H1 (cell line): Measurements from ENCODE around the gene RAB4B. TPM values are rescaled to one million over a fixed set of nuclear protein-coding genes. Genes with fewer than 3 reads are reported as not detected.
A peak's percentile ranks its signal among the peaks of the same experiment; 100 is the strongest.

Experiments used
- BACH1 ChIP-seq: IDR thresholded peaks from 2 replicates; pipeline ENCODE4 v1.6.1; 2012; ENCODE audit warnings: low read length, improper control_type of control experiment
- BCL11A ChIP-seq, 2 experiments: IDR thresholded peaks; one replicate each; pipeline ENCODE4 v1.6.1; 2011; ENCODE audit warnings: low read depth in 2 of 2, low read length in 2 of 2, mild to moderate bottlenecking in 2 of 2
- BRCA1 ChIP-seq: IDR thresholded peaks from 2 replicates; pipeline ENCODE4 v1.6.1; 2012; ENCODE audit warnings: low read depth, low read length, improper control_type of control experiment
- CBX5 ChIP-seq: fragments of 300-800, 300-1000 bp; sonication (generic); IDR thresholded peaks from 2 replicates; pipeline ENCODE4 v1.7.1; 2016; ENCODE audit warnings: antibody characterized with exemption, low read length, low read depth
- CHD2 ChIP-seq: IDR thresholded peaks from 2 replicates; pipeline ENCODE4 v1.6.1; 2012; ENCODE audit warnings: low read length, improper control_type of control experiment
- CTBP2 ChIP-seq: IDR thresholded peaks from 2 replicates; pipeline ENCODE4 v1.7.0; 2011; ENCODE audit warnings: borderline replicate concordance, mild to moderate bottlenecking, moderate library complexity, mixed read lengths, low read length; ENCODE audit not compliant: insufficient read depth, insufficient read length
- EZH2 ChIP-seq: fragments of 200-600 bp; sonication (generic); IDR thresholded peaks from 2 replicates; pipeline ENCODE4 v1.7.1; 2012; ENCODE audit warnings: low read depth, mild to moderate bottlenecking, moderate library complexity, low read length, inconsistent platforms; ENCODE audit not compliant: severe bottlenecking
- FOSL1 ChIP-seq: IDR thresholded peaks from 2 replicates; pipeline ENCODE4 v1.6.1; 2011; ENCODE audit warnings: mild to moderate bottlenecking, low read depth, low read length, moderate library complexity; ENCODE audit not compliant: insufficient read depth
- HDAC6 ChIP-seq: IDR thresholded peaks from one replicate; pipeline ENCODE4 v1.7.1; 2012; ENCODE audit warnings: low read depth, mild to moderate bottlenecking, inconsistent platforms, low read length, moderate library complexity
- JUND ChIP-seq: IDR thresholded peaks from 2 replicates; pipeline ENCODE4 v1.6.1; 2011; ENCODE audit warnings: mild to moderate bottlenecking, improper control_type of control experiment, low read length
- KDM4A ChIP-seq: IDR thresholded peaks from one replicate; pipeline ENCODE4 v1.7.1; 2012; ENCODE audit warnings: low read depth, mild to moderate bottlenecking, moderate library complexity, low read length, inconsistent platforms; ENCODE audit not compliant: severe bottlenecking
- RAD21 ChIP-seq, 2 experiments: IDR thresholded peaks in 1 of 2; conservative IDR thresholded peaks in 1 of 2; 2 replicates each; pipeline ENCODE4 v1.6.1; 2011; ENCODE audit warnings: low read depth in 2 of 2, low read length in 2 of 2, improper control_type of control experiment in 1 of 2, inconsistent platforms in 1 of 2, mild to moderate bottlenecking in 1 of 2, moderate library complexity in 1 of 2
- RFX5 ChIP-seq: IDR thresholded peaks from 2 replicates; pipeline ENCODE4 v1.6.1; 2011; ENCODE audit warnings: low read depth, low read length, improper control_type of control experiment, borderline replicate concordance
- RNF2 ChIP-seq: fragments of 200-900, 300-1000 bp; sonication (generic); IDR thresholded peaks from 2 replicates; pipeline ENCODE4 v1.7.1; 2016; ENCODE audit warnings: borderline replicate concordance, low read depth, mild to moderate bottlenecking, antibody characterized with exemption, low read length; ENCODE audit not compliant: poor library complexity, severe bottlenecking; ENCODE audit errors: missing control alignments
- RXRA ChIP-seq: IDR thresholded peaks from 2 replicates; pipeline ENCODE4 v1.6.1; 2011; ENCODE audit warnings: low read depth, mild to moderate bottlenecking, low read length, moderate library complexity; ENCODE audit not compliant: insufficient read depth
- SIN3A ChIP-seq, 2 experiments: IDR thresholded peaks in 1 of 2; conservative IDR thresholded peaks in 1 of 2; 2 replicates each; pipeline ENCODE4 v1.6.1; 2011 to 2012; ENCODE audit warnings: low read length in 2 of 2, improper control_type of control experiment in 1 of 2, low read depth in 1 of 2, mild to moderate bottlenecking in 1 of 2
- SIRT6 ChIP-seq: IDR thresholded peaks from one replicate; pipeline ENCODE4 v1.7.1; 2012; ENCODE audit warnings: low read length, inconsistent platforms
- SP2 ChIP-seq: IDR thresholded peaks from 2 replicates; pipeline ENCODE4 v1.6.1; 2012; ENCODE audit warnings: mild to moderate bottlenecking, low read length, inconsistent platforms
- SP4 ChIP-seq: IDR thresholded peaks from 2 replicates; pipeline ENCODE4 v1.6.1; 2012; ENCODE audit warnings: low read length, inconsistent platforms
- SUZ12 ChIP-seq: fragments of 200-600 bp; sonication (generic); IDR thresholded peaks from 2 replicates; pipeline ENCODE4 v1.6.1; 2012; ENCODE audit warnings: mild to moderate bottlenecking, inconsistent platforms, low read length, moderate library complexity, mixed read lengths
- TAF7 ChIP-seq: optimal IDR thresholded peaks from 2 replicates; pipeline ENCODE3; 2011; ENCODE audit warnings: low read depth, mild to moderate bottlenecking, inconsistent platforms, low read length, moderate library complexity, borderline replicate concordance
- polyA plus RNA-seq, 7 experiments: library from polyadenylated mRNA; depleted of rRNA in 3 of 7; stranded (reverse) in 5 of 7; unstranded in 2 of 7; fragments of >200 nt in 5 of 7; fragments of 200-250 nt in 2 of 7; gene quantifications; 1 replicate in 5 of 7; 2 replicates in 1 of 7; 4 replicates in 1 of 7; pipeline versions ENCODE4 v1.2.1 to v1.2.3, GENCODE V29; 2011 to 2013; ENCODE audit warnings: missing spikeins in 2 of 7, mixed read lengths in 2 of 7
- total RNA-seq: library from RNA; stranded (reverse); fragmentation: NEBNext Ultra II Directional; extraction: Animal tissue kit (Norgen Biotek cat#: 25700); gene quantifications from 2 replicates; pipeline ENCODE4 v1.2.1, GENCODE V29; 2021
- TF ChIP-seq, protein P1 (sequence below): IDR thresholded peaks from 2 replicates; pipeline ENCODE4 v1.6.1; 2011; ENCODE audit warnings: low read depth, mild to moderate bottlenecking, low read length; ENCODE audit not compliant: insufficient read depth

RAB4B gene
- total and polyA plus RNA-seq, 2 of the 8 experiments (the other 6 are each of a cell fraction or from before 2014, with no cell fraction given), result 15.9 to 28.6 TPM

- TF ChIP-seq RNF2 (no peak), EZH2 (no peak), RXRA (peak; percentile 80; the same call in 1 of the 2 replicates), JUND (peak; percentile 15; the same call in 1 of the 2 replicates), SIRT6 (no peak), CHD2 (peak; percentile 78), FOSL1 (no peak), CBX5 (no peak), SUZ12 (no peak), BCL11A (IDR thresholded peaks at IDR 0.05; ENCODE audit: low read depth in 2 of 2, low read length in 2 of 2) (no peak), RAD21 (IDR thresholded peaks at IDR 0.05 in 1 of 2, conservative IDR thresholded peaks at IDR 0.05 in 1 of 2; ENCODE audit: low read depth in 2 of 2, low read length in 2 of 2) (no peak), BACH1 (no peak), HDAC6 (no peak), TAF7 (peak; percentile 52), KDM4A (no peak), BRCA1 (no peak), CTBP2 (no peak), SP2 (peak; percentile 53), RFX5 (peak; percentile 89), SP4 (peak; percentile 93; the same call in 1 of the 2 replicates), SIN3A (conservative IDR thresholded peaks at IDR 0.05 in 1 of 2, IDR thresholded peaks at IDR 0.05 in 1 of 2; ENCODE audit: low read depth in 1 of 2, low read length in 2 of 2) (peak in 1 of 2 experiments; percentile 26; a peak in 2 of 4 replicates)
- TF ChIP-seq, protein P1, sequence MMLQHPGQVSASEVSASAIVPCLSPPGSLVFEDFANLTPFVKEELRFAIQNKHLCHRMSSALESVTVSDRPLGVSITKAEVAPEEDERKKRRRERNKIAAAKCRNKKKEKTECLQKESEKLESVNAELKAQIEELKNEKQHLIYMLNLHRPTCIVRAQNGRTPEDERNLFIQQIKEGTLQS, result peak; percentile 88
Observed at GRCh38 chr19:40750058-40750873, 27.8 kb upstream of the RAB4B start, which contains the start of gene ACTMAP (continued).
